Panc1 (cell line): ENCODE results near the gene RNF220. TPM values are rescaled to one million over a fixed set of nuclear protein-coding genes. Genes with fewer than 3 reads are reported as not detected.

Source experiments
- ATAC-seq: fragments of 200-7000 bp; cut with Tn5 transposase; 2 replicates; pipeline ENCODE4 v1.9.1; 2020; ENCODE audit warnings: mild to moderate bottlenecking, moderate library complexity
- BruUV-seq: library from RNA; stranded (reverse); fragments of 400-500 nt; replicated peaks from 2 replicates; lab custom pipeline; 2021; lab: Mats Ljungman, UMichigan
- CTCF ChIA-PET: fragments of 300-600 bp; sonication (Branson Sonifier 250); formaldehyde crosslinking; loops from one replicate; lab custom pipeline; 2022; ENCODE audit warnings: antibody characterized with exemption; lab: Charles Lee
- POLR2A ChIA-PET: fragments of 300-600 bp; sonication (Branson Sonifier 250); formaldehyde crosslinking; loops from one replicate; lab custom pipeline; 2022; ENCODE audit warnings: antibody characterized with exemption; lab: Charles Lee
- DNase-seq: peaks from one replicate; pipeline ENCODE4 v3.0.0-alpha.2; 2010; ENCODE audit warnings: low read depth, low spot score
- H3K27ac ChIP-seq: 2 replicates; pipeline ENCODE4 v1.5.1; 2011; ENCODE audit warnings: mild to moderate bottlenecking, low read length, inconsistent platforms
- H3K27me3 ChIP-seq: fragments of 200-500 bp; sonication (Bioruptor generic); 2 replicates; pipeline ENCODE4 v1.6.0; 2014; ENCODE audit warnings: low read length, inconsistent platforms; ENCODE audit not compliant: control insufficient read depth, insufficient read depth
- H3K36me3 ChIP-seq: fragments of 200-500 bp; sonication (Bioruptor generic); 2 replicates; pipeline ENCODE4 v1.5.1; 2014; ENCODE audit warnings: inconsistent platforms, mild to moderate bottlenecking, low read length, moderate library complexity; ENCODE audit not compliant: control insufficient read depth, insufficient read depth
- H3K4me1 ChIP-seq: 2 replicates; pipeline ENCODE4 v1.5.1; 2011; ENCODE audit warnings: inconsistent platforms, mild to moderate bottlenecking, low read length, moderate library complexity; ENCODE audit not compliant: control insufficient read depth, insufficient read depth
- H3K4me3 ChIP-seq, 2 experiments: 2 replicates each; pipeline ENCODE4 v1.5.1; 2011 to 2012; ENCODE audit warnings: low read depth in 2 of 2, low read length in 2 of 2, mild to moderate bottlenecking in 2 of 2, inconsistent platforms in 1 of 2, moderate library complexity in 1 of 2
- H3K9me3 ChIP-seq: fragments of 200-500 bp; sonication (Bioruptor generic); 2 replicates; pipeline ENCODE4 v1.5.1; 2014; ENCODE audit warnings: low read depth, mild to moderate bottlenecking, inconsistent platforms, low read length, moderate library complexity; ENCODE audit not compliant: control insufficient read depth, insufficient read depth
- POLR2AphosphoS5 ChIP-seq: IDR thresholded peaks from 2 replicates; pipeline ENCODE4 v1.6.1; 2012; ENCODE audit warnings: mild to moderate bottlenecking, low read depth, low read length, moderate library complexity
- SIN3A ChIP-seq: IDR thresholded peaks from 2 replicates; pipeline ENCODE4 v1.6.1; 2012; ENCODE audit warnings: low read depth, mild to moderate bottlenecking, low read length, moderate library complexity, borderline replicate concordance; ENCODE audit not compliant: insufficient read depth
- TCF7L2 ChIP-seq: IDR thresholded peaks from 2 replicates; pipeline ENCODE4 v1.6.1; 2011; ENCODE audit warnings: mild to moderate bottlenecking, low read depth, low read length, inconsistent platforms
- in situ Hi-C: cut with HindIII; loops from 2 replicates; pipeline ENCODE4 v1.10.0; 2016; ENCODE audit warnings: low sequenced_read_pairs, low pct_unique_long_range_greater_than_20kb
- intact Hi-C: fragments of 100-400 bp; cut with micrococcal nuclease; formaldehyde crosslinking; loops from one replicate; pipeline ENCODE4 v1.10.0; 2022; ENCODE audit not compliant: unreplicated experiment
- total RNA-seq: library from RNA; stranded (reverse); gene quantifications from one replicate; pipeline ENCODE4 v1.2.1, GENCODE V29; 2021; ENCODE audit not compliant: unreplicated experiment
- TF ChIP-seq, protein P1 (sequence below): fragments of 450-650 bp; IDR thresholded peaks from 2 replicates; pipeline ENCODE4 v1.5.1; 2017; ENCODE audit warnings: mild to moderate bottlenecking
- TF ChIP-seq, protein P2 (sequence below), 2 experiments: IDR thresholded peaks; 2 replicates each; pipeline ENCODE4 v1.6.1; 2011 to 2012; ENCODE audit warnings: low read depth in 2 of 2, control low read depth in 1 of 2, low read length in 1 of 2, mild to moderate bottlenecking in 1 of 2, moderate library complexity in 1 of 2; ENCODE audit not compliant: insufficient read depth in 1 of 2

RNF220 gene
- total RNA-seq, 1 experiment from 2014 or later = 64.9 TPM

DNA sequence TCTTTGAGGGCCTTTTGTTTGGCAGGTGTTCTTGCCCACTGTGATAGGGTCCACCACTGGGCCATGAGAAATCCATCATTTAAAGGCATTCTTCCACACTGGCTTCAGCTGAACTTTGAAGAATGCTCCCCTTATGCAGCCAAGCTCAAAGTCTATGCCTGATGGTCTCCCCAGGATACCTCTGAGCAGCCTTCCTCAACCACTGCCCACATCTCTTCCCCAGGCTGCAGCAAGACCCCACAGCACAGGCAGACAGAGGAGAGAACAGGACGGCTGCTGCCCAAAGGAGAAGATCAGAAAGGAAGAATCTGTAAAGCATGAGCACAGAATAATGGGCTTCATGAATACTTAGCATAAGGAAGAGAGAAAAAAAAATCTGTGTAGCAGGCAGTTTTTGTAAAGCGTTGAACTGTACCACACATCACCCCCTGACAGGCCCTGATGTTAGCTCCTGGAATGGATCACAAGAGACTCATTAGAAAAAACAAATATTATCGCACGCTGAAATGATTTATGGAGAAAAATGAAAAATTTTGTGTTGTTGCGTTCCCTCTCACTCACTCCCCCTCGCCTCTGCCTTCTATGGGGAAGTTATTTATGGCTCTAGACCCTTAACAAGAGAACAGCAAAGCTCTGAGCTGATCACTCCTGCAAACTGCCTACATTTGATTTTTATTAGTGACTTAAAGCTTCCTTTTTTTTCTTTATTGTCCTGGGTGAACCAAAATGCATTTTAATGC is 135.1 kb downstream of the RNF220 start:
- no peak for ATAC-seq
- Histone ChIP-seq H3K36me3 (no peaks in the 10 kb centered on the region), H3K4me3 (no peak overlapping the region), H3K27me3 (no peaks in the 10 kb centered on the region), H3K27ac (no peak overlapping the region), H3K9me3 (no peaks in the 10 kb centered on the region), H3K4me1 (no peaks in the 10 kb centered on the region)
- in situ Hi-C loops = no loop called here
- intact Hi-C loops = no loop called here
- CTCF ChIA-PET = interaction anchor here (1.5 kb wide), 1 partner anchor 55 kb away, joined by 4 read pairs; no protein-coding TSS in a partner anchor
- POLR2A ChIA-PET = interaction anchor here (0.6 kb wide), 1 partner anchor 164 kb away, joined by 3 read pairs; no protein-coding TSS in a partner anchor
- no peak for TF ChIP-seq POLR2AphosphoS5
- TF ChIP-seq TCF7L2 = no peak
- TF ChIP-seq SIN3A = no peak
- TF ChIP-seq, protein P1, sequence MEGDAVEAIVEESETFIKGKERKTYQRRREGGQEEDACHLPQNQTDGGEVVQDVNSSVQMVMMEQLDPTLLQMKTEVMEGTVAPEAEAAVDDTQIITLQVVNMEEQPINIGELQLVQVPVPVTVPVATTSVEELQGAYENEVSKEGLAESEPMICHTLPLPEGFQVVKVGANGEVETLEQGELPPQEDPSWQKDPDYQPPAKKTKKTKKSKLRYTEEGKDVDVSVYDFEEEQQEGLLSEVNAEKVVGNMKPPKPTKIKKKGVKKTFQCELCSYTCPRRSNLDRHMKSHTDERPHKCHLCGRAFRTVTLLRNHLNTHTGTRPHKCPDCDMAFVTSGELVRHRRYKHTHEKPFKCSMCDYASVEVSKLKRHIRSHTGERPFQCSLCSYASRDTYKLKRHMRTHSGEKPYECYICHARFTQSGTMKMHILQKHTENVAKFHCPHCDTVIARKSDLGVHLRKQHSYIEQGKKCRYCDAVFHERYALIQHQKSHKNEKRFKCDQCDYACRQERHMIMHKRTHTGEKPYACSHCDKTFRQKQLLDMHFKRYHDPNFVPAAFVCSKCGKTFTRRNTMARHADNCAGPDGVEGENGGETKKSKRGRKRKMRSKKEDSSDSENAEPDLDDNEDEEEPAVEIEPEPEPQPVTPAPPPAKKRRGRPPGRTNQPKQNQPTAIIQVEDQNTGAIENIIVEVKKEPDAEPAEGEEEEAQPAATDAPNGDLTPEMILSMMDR = no peak
- TF ChIP-seq, protein P2, sequence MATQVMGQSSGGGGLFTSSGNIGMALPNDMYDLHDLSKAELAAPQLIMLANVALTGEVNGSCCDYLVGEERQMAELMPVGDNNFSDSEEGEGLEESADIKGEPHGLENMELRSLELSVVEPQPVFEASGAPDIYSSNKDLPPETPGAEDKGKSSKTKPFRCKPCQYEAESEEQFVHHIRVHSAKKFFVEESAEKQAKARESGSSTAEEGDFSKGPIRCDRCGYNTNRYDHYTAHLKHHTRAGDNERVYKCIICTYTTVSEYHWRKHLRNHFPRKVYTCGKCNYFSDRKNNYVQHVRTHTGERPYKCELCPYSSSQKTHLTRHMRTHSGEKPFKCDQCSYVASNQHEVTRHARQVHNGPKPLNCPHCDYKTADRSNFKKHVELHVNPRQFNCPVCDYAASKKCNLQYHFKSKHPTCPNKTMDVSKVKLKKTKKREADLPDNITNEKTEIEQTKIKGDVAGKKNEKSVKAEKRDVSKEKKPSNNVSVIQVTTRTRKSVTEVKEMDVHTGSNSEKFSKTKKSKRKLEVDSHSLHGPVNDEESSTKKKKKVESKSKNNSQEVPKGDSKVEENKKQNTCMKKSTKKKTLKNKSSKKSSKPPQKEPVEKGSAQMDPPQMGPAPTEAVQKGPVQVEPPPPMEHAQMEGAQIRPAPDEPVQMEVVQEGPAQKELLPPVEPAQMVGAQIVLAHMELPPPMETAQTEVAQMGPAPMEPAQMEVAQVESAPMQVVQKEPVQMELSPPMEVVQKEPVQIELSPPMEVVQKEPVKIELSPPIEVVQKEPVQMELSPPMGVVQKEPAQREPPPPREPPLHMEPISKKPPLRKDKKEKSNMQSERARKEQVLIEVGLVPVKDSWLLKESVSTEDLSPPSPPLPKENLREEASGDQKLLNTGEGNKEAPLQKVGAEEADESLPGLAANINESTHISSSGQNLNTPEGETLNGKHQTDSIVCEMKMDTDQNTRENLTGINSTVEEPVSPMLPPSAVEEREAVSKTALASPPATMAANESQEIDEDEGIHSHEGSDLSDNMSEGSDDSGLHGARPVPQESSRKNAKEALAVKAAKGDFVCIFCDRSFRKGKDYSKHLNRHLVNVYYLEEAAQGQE (IDR thresholded peaks at IDR 0.05; ENCODE audit: insufficient read depth in 1 of 2, low read depth in 2 of 2, low read length in 1 of 2) = no peak
- DNase-seq = no peak
- BruUV-seq = no TSS peak

GRCh38 chr1:44542420-44543063 is 137.5 kb downstream of the RNF220 start:
- ATAC-seq = no peak
- no TSS peak for BruUV-seq
- intact Hi-C loops (no loop called here), in situ Hi-C loops (no loop called here)
- Histone ChIP-seq H3K4me1 (no peaks in the 10 kb centered on the region), H3K9me3 (no peaks in the 10 kb centered on the region), H3K4me3 (no peak overlapping the region), H3K27ac (no peak overlapping the region), H3K27me3 (no peaks in the 10 kb centered on the region), H3K36me3 (no peaks in the 10 kb centered on the region)
- POLR2A ChIA-PET = no interaction called here
- CTCF ChIA-PET = interaction anchor here (0.6 kb wide), 1 partner anchor 100 kb away, joined by 6 read pairs; no protein-coding TSS in a partner anchor
- TF ChIP-seq SIN3A (no peak), TCF7L2 (no peak), POLR2AphosphoS5 (no peak)
- TF ChIP-seq, protein P2 (IDR thresholded peaks at IDR 0.05; ENCODE audit: insufficient read depth in 1 of 2, low read depth in 2 of 2, low read length in 1 of 2) = no peak
- TF ChIP-seq, protein P1 = no peak
- no peak for DNase-seq
